Measurements from ENCODE around the gene ARPP21.

DNA sequence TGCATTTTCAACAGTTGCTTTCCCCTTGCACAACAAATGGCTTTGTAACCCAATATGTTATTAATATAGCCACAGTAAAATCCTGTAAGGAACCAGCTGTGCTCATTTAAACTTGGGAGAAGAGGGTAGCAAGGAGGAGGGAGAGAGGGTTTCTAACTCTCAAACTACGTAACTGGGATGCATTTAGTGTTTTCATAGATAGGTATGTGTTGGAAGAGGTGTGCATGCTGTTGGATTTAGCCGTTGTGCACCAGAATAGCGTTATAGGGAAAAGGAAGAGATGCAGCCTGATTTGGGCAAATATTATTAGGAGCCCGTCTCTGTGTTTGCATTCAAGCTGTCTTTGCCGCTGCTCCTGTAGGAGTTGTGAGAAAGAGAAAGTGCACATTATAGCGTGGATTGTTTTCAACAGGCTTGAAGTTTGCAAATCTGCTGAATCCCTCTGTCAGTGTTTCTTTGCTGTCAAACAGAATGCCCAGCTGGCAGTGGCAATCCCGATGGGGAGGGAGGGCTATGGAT is 39.4 kb downstream of the ARPP21 start:
- TF ChIP-seq, protein P1, sequence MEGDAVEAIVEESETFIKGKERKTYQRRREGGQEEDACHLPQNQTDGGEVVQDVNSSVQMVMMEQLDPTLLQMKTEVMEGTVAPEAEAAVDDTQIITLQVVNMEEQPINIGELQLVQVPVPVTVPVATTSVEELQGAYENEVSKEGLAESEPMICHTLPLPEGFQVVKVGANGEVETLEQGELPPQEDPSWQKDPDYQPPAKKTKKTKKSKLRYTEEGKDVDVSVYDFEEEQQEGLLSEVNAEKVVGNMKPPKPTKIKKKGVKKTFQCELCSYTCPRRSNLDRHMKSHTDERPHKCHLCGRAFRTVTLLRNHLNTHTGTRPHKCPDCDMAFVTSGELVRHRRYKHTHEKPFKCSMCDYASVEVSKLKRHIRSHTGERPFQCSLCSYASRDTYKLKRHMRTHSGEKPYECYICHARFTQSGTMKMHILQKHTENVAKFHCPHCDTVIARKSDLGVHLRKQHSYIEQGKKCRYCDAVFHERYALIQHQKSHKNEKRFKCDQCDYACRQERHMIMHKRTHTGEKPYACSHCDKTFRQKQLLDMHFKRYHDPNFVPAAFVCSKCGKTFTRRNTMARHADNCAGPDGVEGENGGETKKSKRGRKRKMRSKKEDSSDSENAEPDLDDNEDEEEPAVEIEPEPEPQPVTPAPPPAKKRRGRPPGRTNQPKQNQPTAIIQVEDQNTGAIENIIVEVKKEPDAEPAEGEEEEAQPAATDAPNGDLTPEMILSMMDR (IDR thresholded peaks at IDR 0.05; ENCODE audit: low read depth, low read length, poor library complexity, severe bottlenecking), result no peak
- no peak for TF ChIP-seq EZH2phosphoT487 (IDR thresholded peaks at IDR 0.05; ENCODE audit: borderline replicate concordance, low read length)

Measured in DOHH2 (cell line).